ENCODE measurements around the gene SULT1C3. TPM values are rescaled to one million over a fixed set of nuclear protein-coding genes. Genes with fewer than 3 reads are reported as not detected.
A peak's percentile ranks its signal among the peaks of the same experiment; 100 is the strongest.

Gene SULT1C3
- total and polyA plus RNA-seq, 2 of the 13 experiments (the other 11 are each of a cell fraction or from before 2014, with no cell fraction given) = not detected

DNA sequence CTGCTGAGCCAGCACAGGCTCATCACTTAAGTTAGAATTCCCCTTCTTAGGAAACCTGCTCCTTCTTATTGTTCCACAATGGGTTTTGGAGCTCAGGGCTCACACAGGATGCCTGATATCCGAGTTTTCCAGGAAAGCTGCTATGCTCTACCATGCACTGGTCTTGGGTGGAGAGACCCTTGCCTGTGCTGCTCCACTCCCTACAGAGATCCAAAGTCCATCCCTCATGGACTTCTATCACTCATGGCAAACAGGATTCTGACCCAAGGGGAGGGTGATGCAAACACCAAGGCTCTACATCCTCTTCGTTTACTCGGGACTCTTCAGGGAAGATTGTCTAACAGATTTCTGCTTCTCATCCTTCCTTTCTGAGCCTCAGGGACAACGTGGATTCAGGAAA lies 54.1 kb downstream of the SULT1C3 start (continued):
- TF ChIP-seq CREB1 (IDR thresholded peaks at IDR 0.05) (no peak), CREB1 (CRISPR knock-in tag; IDR thresholded peaks at IDR 0.05) (no peak), RNF2 (conservative IDR thresholded peaks at IDR 0.05; ENCODE audit: low read depth) (no peak), HDAC6 (IDR thresholded peaks at IDR 0.05; ENCODE audit: low read depth, low read length) (no peak), RBM22 (optimal IDR thresholded peaks at IDR 0.05; ENCODE audit: low read length) (no peak), ZMYM4 (CRISPR knock-in tag; IDR thresholded peaks at IDR 0.05) (peak; percentile 45; the same call in 1 of the 2 replicates), POLR2AphosphoS2 (IDR thresholded peaks at IDR 0.05; ENCODE audit: low read depth, low read length) (no peak), PHF20 (CRISPR knock-in tag; IDR thresholded peaks at IDR 0.05) (no peak), ZNF260 (CRISPR knock-in tag; IDR thresholded peaks at IDR 0.05; ENCODE audit: borderline replicate concordance, low read depth) (no peak), NR2F1 (CRISPR knock-in tag; IDR thresholded peaks at IDR 0.05) (no peak), ZNF782 (CRISPR knock-in tag; IDR thresholded peaks at IDR 0.05; ENCODE audit: borderline replicate concordance) (no peak), ZNF850 (CRISPR knock-in tag; conservative IDR thresholded peaks at IDR 0.05) (no peak), KLF16 (CRISPR knock-in tag; IDR thresholded peaks at IDR 0.05) (no peak), YY1 (IDR thresholded peaks at IDR 0.05; ENCODE audit: insufficient read depth, insufficient replicate concordance, low read depth, low read length) (no peak), KAT7 (CRISPR knock-in tag; IDR thresholded peaks at IDR 0.05; ENCODE audit: borderline replicate concordance) (no peak), ZNF879 (CRISPR knock-in tag; IDR thresholded peaks at IDR 0.05) (no peak), NFE2L1 (CRISPR knock-in tag; IDR thresholded peaks at IDR 0.05; ENCODE audit: borderline replicate concordance) (no peak), ZNF713 (CRISPR knock-in tag; IDR thresholded peaks at IDR 0.05) (no peak), ZKSCAN1 (IDR thresholded peaks at IDR 0.05; ENCODE audit: low read length) (no peak)
- TF ChIP-seq, protein P1, sequence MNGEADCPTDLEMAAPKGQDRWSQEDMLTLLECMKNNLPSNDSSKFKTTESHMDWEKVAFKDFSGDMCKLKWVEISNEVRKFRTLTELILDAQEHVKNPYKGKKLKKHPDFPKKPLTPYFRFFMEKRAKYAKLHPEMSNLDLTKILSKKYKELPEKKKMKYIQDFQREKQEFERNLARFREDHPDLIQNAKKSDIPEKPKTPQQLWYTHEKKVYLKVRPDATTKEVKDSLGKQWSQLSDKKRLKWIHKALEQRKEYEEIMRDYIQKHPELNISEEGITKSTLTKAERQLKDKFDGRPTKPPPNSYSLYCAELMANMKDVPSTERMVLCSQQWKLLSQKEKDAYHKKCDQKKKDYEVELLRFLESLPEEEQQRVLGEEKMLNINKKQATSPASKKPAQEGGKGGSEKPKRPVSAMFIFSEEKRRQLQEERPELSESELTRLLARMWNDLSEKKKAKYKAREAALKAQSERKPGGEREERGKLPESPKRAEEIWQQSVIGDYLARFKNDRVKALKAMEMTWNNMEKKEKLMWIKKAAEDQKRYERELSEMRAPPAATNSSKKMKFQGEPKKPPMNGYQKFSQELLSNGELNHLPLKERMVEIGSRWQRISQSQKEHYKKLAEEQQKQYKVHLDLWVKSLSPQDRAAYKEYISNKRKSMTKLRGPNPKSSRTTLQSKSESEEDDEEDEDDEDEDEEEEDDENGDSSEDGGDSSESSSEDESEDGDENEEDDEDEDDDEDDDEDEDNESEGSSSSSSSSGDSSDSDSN (CRISPR knock-in tag; IDR thresholded peaks at IDR 0.05) = no peak
- TF ChIP-seq, protein P2, sequence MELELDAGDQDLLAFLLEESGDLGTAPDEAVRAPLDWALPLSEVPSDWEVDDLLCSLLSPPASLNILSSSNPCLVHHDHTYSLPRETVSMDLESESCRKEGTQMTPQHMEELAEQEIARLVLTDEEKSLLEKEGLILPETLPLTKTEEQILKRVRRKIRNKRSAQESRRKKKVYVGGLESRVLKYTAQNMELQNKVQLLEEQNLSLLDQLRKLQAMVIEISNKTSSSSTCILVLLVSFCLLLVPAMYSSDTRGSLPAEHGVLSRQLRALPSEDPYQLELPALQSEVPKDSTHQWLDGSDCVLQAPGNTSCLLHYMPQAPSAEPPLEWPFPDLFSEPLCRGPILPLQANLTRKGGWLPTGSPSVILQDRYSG (CRISPR knock-in tag; IDR thresholded peaks at IDR 0.05) = no peak
- TF ChIP-seq, protein P3, sequence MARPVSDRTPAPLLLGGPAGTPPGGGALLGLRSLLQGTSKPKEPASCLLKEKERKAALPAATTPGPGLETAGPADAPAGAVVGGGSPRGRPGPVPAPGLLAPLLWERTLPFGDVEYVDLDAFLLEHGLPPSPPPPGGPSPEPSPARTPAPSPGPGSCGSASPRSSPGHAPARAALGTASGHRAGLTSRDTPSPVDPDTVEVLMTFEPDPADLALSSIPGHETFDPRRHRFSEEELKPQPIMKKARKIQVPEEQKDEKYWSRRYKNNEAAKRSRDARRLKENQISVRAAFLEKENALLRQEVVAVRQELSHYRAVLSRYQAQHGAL (CRISPR knock-in tag; IDR thresholded peaks at IDR 0.05; ENCODE audit: not compliant biosample characterization) = no peak
- TF ChIP-seq, protein P4, sequence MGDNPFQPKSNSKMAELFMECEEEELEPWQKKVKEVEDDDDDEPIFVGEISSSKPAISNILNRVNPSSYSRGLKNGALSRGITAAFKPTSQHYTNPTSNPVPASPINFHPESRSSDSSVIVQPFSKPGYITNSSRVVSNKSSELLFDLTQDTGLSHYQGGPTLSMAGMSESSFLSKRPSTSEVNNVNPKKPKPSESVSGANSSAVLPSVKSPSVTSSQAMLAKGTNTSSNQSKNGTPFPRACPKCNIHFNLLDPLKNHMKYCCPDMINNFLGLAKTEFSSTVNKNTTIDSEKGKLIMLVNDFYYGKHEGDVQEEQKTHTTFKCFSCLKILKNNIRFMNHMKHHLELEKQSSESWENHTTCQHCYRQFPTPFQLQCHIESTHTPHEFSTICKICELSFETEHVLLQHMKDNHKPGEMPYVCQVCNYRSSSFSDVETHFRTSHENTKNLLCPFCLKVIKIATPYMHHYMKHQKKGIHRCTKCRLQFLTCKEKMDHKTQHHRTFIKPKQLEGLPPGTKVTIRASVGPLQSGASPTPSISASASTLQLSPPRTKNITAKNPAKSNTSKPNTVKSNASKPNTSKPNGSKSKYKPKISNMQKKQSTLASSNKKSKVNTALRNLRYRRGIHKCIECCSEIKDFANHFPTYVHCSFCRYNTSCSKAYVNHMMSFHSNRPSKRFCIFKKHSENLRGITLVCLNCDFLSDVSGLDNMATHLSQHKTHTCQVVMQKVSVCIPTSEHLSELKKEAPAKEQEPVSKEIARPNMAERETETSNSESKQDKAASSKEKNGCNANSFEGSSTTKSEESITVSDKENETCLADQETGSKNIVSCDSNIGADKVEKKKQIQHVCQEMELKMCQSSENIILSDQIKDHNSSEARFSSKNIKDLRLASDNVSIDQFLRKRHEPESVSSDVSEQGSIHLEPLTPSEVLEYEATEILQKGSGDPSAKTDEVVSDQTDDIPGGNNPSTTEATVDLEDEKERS (CRISPR knock-in tag; IDR thresholded peaks at IDR 0.05) = no peak

Measured in HepG2 (cell line).